GDM1 (cell line): ENCODE measurements around the gene SDK1.

ENCODE experiments used
- DNase-seq: peaks from one replicate; lab custom pipeline; 2025; lab: John Stamatoyannopoulos, UW

The SDK1 gene

DNA sequence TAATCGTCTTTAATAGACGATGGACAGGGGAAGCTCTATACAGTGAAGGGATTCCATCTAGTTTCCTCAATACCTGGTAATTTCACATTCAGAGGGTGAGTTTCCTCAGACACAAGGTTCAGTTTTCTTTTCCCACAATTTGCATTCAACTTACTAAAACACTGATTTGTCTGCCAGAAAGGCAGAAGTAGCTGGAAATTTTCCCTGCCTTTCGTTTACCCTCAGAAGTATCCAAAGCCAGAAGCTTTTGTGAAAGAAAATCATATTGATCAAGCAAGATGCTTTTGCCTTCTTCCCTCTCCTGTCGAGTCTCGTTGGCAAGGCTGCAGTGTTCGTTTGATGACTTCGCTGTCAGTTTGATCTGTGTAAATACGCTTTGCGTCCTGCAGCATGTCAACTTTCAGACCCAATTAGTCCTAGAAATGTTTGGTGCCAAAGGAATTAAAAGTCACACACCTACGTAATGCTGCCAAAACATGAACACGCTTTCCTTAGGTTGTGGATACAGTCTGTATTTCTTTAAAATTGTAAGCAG, 749.1 kb downstream of the SDK1 start:
- DNase-seq: no peak

DNA sequence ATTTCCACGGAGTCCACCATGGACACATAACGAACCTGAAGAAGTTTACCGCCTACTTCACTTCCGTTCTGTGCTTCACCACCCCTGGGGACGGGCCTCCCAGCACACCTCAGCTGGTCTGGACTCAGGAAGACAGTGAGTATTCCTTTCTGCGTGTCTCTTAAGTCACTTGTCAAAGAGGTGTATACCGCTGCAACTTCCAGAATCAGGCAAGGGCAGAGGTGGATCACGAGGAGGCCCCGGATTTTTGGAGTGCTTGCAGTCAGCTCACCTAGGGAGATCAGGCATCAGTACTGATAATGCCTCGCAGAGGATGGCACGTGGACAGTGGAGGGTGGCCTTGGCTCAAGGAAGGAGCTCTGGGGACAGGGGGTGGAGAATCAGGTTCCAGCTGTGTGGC, 750.6 kb downstream of the SDK1 start:
- no peak for DNase-seq

DNA sequence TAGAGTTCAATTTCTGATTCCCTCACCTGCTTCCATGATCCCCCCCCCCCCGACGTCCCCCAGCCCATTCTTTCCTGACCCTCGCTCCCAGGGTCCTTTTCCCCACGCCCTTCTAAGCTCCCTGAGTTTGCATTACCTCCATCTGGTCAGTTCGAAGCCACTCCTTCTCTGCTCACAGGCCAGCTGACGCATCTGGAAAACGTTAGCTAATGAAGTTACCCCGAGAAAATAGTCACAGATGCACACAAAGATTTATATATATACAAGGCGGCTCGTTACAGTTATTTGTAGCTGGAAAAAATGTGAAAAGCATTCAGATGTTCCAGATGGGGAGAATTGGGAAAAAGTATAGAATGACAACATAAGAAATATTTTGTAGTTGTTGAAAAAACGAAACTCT, 751.1 kb downstream of the SDK1 start:
- no peak for DNase-seq

DNA sequence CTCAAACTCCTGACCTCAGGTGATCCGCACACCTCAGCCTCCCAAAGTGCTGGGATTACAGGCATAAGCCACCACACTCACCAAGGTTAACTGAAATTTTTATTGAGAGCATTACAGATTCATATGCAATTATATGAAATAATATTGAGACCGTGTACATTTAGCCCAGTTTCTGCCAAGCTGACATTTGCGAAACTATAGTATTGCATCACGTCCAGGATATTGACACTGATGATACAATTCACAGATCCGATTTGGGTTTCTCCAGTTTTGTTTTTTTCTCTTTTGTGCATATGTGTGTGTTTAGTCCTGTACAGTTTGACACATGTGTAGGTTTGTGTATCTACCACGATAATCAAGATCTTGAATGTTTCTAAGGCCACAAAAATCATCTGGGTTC, 753.1 kb downstream of the SDK1 start:
- no peak for DNase-seq

DNA sequence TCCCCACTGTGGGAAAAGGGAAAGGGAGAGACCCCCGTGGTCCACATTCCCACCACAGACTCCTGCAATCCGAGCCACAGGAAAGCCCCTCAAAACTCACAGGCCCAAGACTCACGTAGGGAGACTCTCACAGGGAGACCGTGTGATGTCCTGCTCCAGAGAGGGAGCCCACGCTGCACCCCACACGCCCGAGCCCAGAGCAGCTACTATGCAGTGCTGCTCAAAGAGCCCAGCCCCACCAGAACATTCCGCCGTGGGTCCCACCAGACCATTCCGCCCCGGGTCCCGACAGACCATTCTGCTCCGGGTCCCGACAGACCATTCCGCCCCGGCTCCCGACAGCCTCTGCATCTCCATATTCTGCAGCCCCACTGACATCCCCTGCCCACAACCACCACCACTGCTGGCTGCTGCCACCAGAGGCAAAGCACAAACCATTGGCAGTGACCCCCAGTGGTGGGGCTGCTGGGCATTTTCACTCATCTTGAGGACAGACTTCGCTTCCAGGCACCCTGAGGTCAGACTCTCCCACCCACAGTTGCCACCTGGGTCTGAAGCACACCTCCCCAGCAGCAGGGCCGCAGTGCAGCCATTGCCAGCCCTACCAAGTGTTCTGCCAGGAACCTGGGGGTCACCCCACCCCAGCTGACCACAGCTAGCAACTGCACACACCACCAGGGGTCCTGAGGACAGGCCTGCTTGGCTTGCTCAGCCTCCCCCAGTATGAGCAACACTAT, 755.7 kb downstream of the SDK1 start:
- DNase-seq: no peak

DNA sequence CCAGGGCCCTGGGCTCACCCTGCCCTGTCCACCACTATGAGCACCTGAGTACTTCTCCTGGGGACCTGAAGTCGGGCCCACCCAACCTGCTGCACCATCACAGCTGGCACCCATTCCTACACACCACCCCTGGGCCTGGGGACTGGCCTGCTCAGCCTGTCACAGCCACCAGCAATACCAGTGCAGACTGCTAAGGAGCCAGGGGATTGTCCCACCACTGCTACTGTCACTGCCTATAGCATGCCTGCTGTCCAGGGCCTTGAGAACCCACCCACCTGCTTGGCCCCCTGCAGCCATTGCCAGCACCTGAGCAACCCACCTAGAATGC, 756.2 kb downstream of the SDK1 start:
- no peak for DNase-seq

DNA sequence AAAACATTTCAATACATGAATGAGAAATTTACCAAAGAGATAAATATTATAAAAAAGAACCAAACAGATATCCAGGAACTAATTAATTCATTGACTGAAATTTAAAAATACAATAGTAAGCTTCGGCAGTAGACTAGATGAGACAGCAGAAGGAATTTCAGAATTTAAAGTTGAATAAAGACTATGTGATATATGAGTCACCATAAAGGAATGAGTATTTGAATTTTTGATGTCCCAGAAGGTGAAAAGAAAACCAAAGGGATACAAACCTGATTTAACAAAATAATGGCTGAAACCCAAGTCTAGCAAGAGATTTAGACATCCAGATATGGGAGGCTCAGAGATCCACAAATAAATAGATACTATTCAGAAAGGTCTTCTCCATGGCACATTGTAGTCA, 757.1 kb downstream of the SDK1 start:
- no peak for DNase-seq

DNA sequence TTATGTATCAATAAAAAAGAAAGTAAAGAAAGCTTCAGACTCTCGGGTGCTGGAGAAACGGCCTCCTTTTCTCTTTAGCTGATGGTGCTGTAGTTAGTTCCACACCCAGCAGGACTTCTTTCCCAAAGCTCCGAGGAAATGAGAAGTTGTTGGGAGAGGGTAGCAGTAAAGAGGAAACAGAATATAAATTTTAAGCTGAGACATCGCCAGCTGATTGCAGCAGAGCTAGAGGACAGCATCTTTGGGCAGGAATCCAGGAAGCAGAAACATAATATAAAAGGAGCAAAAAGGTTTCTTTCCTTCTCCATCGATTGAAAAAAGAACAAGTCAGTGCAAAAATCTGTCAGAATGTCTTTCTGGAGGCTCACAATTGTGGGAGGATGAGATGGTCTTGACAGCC, 764.1 kb downstream of the SDK1 start:
- DNase-seq: no peak

DNA sequence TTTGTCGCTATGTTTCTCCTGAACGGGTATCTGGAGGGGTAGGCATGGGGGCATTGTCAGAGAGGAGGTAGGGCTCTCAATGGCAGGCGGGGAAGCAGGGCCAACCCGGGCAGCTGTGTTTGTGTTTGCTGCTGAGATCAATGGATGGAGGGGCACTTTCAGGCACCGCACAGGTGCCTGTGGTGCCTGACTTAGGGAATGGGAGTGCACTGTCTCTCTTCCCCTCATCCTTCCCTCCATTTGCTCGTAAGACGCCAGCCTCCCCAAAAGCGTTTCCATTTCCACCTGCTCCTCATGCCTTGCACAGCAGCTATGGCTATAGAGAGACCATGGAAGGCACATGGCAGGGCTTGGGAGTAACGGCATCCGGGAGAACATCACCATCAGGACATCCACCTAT, 765.2 kb downstream of the SDK1 start:
- no peak for DNase-seq

DNA sequence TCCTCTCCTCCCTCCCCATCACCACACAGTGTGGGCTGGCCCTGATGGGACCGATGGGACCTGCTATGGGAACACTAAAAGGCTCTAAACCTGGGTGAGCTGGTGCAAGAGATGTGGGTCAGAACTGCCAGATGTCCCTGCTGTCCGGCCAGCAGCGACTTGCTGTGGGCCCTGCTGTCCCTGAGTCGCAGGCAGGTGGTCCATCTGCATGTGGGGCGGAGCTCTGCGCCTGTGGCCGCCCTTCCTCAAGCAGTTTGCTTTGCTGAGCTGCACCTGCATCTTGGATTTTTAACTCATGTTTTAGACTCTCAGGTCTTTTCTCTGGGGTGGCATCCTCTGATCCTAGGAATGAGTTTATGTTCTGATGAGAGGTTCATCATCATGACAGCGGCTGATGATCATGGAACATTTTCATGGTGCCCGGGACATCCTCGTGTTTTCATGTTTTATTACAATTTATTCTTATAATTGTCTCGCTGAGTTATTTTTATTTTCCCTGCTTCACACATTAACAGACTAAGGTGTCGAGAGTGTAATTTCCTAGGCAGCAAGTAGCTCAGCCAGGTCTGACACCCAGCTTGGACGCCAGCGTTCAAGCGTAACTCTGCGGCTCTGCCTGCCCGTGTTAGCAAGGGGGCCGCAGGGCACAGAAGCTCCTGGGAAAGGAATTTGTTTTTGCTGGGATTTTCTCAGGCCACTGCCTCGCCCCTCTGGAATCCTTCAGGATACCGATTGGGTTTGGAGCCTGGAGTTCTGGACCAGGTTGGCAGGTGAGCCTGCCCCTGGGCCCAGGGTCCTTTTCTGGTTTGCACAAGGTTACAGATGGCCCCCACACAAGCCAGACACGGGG, 765.8 kb downstream of the SDK1 start:
- no peak for DNase-seq

DNA sequence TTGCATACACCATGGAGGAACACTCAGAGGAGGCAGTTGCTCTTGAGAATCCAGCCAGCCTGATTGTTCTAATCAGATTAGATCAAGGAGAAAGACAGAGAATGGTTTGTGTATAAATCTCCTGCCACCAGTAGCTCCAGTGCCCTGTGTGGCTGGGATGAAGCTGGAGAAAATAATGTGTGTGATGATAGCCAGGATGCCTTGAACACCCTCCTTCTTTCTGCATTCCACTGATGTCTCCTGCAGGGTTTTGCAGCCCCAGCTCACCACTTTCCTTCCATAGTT, 766.4 kb downstream of the SDK1 start:
- no peak for DNase-seq

DNA sequence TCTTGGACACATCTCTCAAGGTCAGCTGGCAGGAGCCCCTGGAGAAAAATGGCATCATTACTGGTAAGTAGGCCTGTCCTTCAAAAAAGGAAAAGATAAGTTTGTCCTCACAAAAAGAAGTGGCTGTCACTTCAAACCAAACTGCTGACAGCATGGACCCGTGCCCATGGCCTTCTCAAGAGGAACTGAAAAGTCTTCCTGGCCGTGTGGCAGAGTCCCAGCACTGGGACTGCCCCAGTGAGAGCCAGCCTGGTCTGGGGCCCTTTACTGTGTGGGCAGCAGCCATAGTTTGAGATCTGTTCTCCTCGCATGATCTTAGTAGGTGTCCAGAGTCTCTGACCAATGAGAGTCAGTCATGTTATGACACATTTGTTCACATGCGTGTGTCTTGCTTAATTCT, 766.8 kb downstream of the SDK1 start:
- no peak for DNase-seq

DNA sequence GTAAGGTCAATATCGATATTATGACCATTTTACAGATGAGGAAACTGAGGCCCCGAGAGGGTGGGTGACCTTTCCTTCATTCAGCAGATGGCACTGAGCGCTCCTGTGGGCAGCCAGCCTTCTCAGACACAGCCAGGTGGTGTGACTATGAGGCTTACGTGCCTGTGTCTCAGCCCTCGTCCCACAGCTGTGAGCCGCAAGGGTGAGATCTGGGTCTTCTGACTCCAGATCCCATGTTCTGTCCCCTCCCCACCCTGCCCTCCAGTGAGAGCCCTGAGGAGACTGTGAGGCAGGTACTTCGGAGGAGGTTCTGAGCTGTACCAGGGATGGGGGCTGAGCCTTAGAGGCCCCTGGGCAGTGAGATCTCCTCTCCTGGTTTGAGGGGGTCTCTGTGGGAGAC, 767.2 kb downstream of the SDK1 start:
- DNase-seq: no peak

DNA sequence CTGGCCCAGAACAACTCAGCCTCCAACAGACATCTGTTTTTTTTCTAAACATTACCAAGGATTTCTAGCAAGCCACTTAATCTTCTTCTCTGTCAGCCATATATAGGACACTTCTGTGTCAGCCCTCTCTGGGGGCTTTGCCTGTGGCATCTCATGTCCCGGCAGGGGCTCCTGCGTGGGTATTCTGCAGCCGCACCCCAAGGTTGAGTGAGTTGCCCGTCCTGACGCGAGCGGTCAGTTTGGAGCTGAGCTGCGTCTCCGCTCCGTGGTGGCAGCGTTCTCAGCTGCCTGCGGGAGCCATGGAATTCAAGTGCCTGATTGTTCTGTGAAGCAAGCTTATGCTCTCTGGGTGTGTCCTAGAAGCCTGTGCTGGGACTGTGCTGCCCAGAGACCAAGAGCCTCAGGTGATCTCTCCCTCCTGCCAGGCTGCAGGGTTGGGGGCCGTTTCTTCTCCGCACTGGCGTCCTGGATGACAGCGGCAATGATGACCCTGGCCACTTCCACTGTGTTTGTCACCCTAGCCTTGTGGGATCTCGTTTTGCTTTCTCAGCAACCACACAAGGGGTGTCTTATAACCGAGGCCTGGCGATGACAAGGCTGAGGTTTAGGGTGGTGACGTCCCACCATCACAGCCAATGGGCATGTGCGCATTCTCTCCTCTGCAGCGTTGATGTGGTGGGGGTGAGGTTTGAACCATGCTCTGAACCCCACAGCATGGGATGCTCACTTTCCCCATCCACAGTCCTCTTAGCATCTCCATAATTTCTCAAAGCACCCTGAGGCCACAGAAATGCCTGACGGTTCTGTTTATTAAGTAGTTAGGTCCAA, 768.4 kb downstream of the SDK1 start:
- no peak for DNase-seq

DNA sequence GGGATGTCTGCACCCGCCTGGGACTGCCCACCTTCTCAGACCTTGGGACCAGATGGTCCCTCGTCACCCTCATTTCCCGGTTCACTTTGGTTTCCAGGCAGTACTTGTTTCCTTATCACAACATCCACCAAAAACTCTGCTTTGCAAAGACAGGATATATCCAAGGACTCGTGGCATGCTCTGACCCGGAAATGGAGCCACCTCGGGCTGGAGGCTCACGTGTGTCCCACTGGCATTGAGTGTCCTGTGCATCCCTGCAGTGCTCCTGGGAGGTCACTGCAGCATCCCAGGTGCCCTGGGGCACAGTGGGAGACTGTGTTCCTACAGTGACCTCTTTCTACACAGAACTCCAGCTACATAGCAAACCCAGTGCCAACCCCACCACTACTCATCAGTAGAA, 769.2 kb downstream of the SDK1 start:
- DNase-seq: no peak

DNA sequence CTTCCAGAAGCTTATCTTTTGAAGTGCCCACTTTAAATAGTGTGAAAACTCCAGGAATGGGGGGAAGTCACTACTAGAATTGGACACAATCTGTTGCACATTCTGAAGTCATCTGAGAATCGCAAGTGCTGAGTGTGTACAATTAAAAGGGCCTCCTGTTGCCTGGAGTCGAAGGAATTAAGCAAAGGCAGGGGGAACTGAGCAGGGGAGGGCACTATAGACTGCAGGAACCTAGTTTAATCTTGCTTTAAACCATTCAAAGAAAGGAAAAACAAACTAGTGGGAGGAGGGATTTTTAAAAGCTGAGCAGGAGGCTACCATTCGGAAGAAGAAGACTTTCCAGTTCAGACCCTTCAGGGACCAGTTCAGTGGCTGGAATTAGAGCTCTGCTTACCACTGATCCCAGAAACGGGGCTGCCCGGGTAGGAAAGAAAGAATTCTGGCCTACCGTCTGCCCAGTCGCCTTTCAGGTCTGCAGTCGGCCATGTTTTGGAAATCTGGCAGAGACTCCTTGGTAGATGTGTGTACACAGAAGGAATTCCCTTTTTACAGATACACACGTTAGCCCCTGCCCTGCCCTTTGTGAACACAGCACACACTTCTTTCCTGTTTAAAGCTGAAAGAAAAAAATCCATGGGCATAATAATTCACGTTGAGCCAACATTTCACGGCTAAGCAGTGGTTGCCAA, 770.5 kb downstream of the SDK1 start:
- no peak for DNase-seq

DNA sequence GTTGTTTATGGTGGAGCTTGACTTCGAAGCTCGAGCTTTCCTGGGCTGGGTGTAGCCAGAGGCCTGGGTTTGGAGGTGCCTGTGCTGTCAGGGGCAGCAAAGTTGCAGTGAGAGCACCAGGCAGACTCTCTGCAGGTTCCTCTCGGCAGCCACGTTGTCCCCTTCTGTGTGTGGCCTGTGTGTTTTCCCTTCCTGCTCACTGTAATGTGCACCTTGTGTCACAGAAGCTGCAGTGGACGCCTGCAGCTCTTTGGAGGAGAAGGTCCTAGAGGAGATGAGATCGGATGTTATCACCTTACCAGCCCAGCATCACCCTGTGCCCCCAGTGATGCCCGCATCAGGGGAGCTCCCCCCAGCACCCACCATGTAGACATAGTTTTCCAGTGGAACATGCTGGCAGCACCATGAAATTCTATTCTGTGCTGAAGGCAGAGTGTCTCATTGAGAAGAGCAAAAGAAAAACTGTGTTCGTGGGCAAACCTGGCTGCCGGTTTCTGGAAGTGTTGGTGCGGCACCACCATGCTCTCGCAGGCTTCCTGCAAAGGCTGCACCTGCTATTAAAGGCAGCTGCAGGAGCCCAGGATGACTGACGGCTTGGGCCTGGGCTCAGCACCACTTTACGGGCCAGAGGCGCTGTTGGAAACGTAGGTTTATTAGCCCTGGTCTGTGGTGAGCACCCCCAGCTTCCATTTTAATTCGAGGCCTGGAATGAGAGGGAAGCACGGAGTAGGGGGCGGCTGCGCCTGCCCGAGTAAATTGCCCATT, 771.3 kb downstream of the SDK1 start:
- no peak for DNase-seq

DNA sequence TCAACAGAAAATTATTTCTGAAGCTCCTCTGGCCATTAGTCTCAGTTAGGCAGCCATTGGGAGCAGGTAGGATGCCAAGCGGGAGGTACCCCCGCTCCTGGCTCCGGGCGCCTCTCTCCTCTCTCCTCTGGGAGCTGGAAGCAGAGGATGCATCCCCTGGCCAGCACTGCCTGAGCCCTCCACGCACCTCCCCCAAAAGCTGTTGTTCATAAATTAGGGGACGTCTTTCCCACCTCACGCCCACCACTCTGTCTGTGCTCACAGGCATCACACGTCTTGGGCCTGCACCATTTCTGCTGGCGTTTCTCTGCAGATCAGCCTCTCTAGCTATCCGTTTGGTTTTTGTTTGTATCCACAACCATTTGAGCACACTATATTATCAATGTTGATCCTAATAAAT, 772.0 kb downstream of the SDK1 start:
- no peak for DNase-seq

DNA sequence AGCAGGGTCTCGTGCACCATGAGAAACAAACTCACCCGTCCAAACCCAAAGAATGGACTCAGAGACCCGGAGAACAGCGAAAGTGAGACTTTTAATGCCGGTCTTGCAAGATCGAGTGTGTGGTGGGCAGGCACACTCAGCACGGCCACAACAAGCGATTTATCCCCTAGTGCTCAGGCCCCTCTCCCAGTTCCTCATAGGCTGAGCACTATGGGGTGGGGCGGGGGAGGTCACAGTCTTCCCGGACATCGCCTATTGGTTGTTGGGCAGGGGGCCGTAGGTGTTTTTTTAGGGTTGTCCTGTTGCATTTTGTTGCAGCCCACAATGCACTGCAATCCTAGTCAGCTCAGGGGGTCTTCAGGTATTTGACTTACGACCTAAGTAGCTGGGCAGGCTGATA, 772.7 kb downstream of the SDK1 start:
- no peak for DNase-seq

DNA sequence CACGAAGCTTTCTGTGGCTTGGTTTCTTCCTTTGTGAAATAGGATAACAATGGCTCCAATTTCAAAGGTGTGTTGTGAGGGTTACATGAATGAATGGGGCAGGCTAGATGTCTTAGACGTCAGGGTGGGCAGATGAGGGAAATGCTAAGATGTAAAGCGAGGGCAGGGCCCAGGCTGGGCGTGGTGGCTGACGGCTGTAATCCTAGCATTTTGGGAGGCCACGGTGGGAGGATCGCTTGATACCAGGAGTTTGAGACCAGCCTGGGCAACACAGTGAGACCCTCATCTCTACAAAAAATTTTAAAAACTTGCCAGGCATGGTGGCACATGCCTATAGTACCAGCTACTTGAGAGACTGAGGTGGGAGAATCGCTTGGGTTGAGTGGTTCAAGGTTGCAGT, 773.4 kb downstream of the SDK1 start:
- DNase-seq: no peak

DNA sequence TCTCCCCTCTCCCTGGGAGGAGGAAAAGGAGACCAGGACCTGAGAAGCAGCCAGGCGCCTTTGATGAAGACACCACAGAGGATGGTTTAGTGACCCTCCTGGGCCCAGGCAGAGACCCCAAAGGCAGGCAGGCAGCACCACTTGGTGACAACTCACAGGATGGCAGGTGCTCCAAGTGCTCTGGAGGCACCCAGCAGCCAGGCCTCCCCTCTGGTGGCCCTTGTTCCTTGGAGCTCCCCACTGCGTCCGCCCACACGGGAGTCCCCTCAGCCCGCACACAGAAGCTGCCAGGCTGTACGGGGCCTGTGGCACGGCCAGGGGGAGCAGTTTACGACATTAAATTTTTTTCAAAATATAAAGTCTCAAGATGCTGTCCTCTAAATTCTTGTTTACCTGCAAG, 773.9 kb downstream of the SDK1 start:
- no peak for DNase-seq
